ENCODE measurements around the gene MTSS2.
"Not testable (repeated sequence)": the region's sequence is repeated elsewhere in the genome, so short reads cannot be mapped to it uniquely, and the experiment has no call there.

Gene MTSS2

GRCh38 chr16:70676675-70677498, 9.0 kb downstream of the MTSS2 start:
- H3K4me3 ChIP-seq (ENCODE audit: low read length): no peak overlapping the region
- DNase-seq (ENCODE audit: low read depth): no peak
- TF ChIP-seq CTCF (conservative IDR thresholded peaks at IDR 0.05; ENCODE audit: low read depth, low read length): no peak

GRCh38 chr16:70675851-70676513, 9.9 kb downstream of the MTSS2 start:
- H3K4me3 ChIP-seq (ENCODE audit: low read length): no peak overlapping the region
- no peak for TF ChIP-seq CTCF (conservative IDR thresholded peaks at IDR 0.05; ENCODE audit: low read depth, low read length)
- DNase-seq (ENCODE audit: low read depth): no peak

- DNase-seq (ENCODE audit: low read depth): no peak
- TF ChIP-seq CTCF (conservative IDR thresholded peaks at IDR 0.05; ENCODE audit: low read depth, low read length): no peak
- no peak overlapping the region for H3K4me3 ChIP-seq (ENCODE audit: low read length)
These were observed 11.4 kb downstream of the MTSS2 start for GRCh38 chr16:70674221-70675014.

- not testable (repeated sequence) for H3K4me3 ChIP-seq (ENCODE audit: low read length); DNase-seq (ENCODE audit: low read depth)
These were observed 14.9 kb downstream of the MTSS2 start for GRCh38 chr16:70670938-70671337.

GRCh38 chr16:70670175-70670574, 15.7 kb downstream of the MTSS2 start:
- no peak overlapping the region for H3K4me3 ChIP-seq (ENCODE audit: low read length)
- TF ChIP-seq CTCF (conservative IDR thresholded peaks at IDR 0.05; ENCODE audit: low read depth, low read length): no peak
- DNase-seq (ENCODE audit: low read depth): no peak

- DNase-seq (ENCODE audit: low read depth): no peak
- no peak for TF ChIP-seq CTCF (conservative IDR thresholded peaks at IDR 0.05; ENCODE audit: low read depth, low read length)
- no peak overlapping the region for H3K4me3 ChIP-seq (ENCODE audit: low read length)
These were observed 19.8 kb downstream of the MTSS2 start for GRCh38 chr16:70665806-70666735.

All from retinal pigment epithelial cell (primary cell).